Stimulated activated CD8-positive, alpha-beta memory T cell treated with anti-CD3 and anti-CD28 coated beads, Interleukin-12 subunit alpha, Interleukin-12 subunit beta, amount 100 ng/mL, for 24 hours (primary cell): ENCODE results near the gene ZNF70.

Experiments
- DNase-seq: peaks from one replicate; pipeline ENCODE4 v3.0.0-alpha.2; 2020; ENCODE audit errors: extremely low read depth

Gene ZNF70

GRCh38 chr22:23779083-23779482 is 28.2 kb upstream of the ZNF70 start:
- DNase-seq = no peak

- DNase-seq = no peak
These were observed 27.6 kb upstream of the ZNF70 start for GRCh38 chr22:23778577-23778900.

GRCh38 chr22:23777776-23778576 is 27.1 kb upstream of the ZNF70 start:
- no peak for DNase-seq

- no peak for DNase-seq
These were observed 25.0 kb upstream of the ZNF70 start for GRCh38 chr22:23775779-23776375.

- DNase-seq = no peak
These were observed 24.1 kb upstream of the ZNF70 start for GRCh38 chr22:23774922-23775436.

GRCh38 chr22:23774114-23774921 is 23.4 kb upstream of the ZNF70 start:
- DNase-seq = no peak

GRCh38 chr22:23773483-23774113 is 22.7 kb upstream of the ZNF70 start:
- DNase-seq = no peak

GRCh38 chr22:23772649-23773473 is 21.9 kb upstream of the ZNF70 start, which contains the start of gene MMP11:
MMP11 (plus strand) TSS chr22:23772849; CDS start chr22:23772871, 22 bp downstream.
- no peak for DNase-seq

GRCh38 chr22:23772315-23772648 is 21.4 kb upstream of the ZNF70 start:
- no peak for DNase-seq

GRCh38 chr22:23769321-23769965 is 18.5 kb upstream of the ZNF70 start:
- DNase-seq = no peak

GRCh38 chr22:23767673-23768548 is 17.0 kb upstream of the ZNF70 start, which contains the start of gene CHCHD10:
CHCHD10 (minus strand) TSS chr22:23767972; CDS start chr22:23767874, 98 bp downstream.
- peak; percentile 60 for DNase-seq

- no peak for DNase-seq
These were observed 16.4 kb upstream of the ZNF70 start for GRCh38 chr22:23767303-23767672.

- no peak for DNase-seq
These were observed 14.3 kb upstream of the ZNF70 start for GRCh38 chr22:23764899-23765881.

- DNase-seq = no peak
These were observed 13.0 kb upstream of the ZNF70 start for GRCh38 chr22:23763954-23764353.

GRCh38 chr22:23763579-23763945 is 12.7 kb upstream of the ZNF70 start:
- no peak for DNase-seq

- no peak for DNase-seq
These were observed 12.1 kb upstream of the ZNF70 start, which contains the start of gene C22orf15 for GRCh38 chr22:23762842-23763578. C22orf15 (plus strand) TSS chr22:23762990; CDS start chr22:23763307, 317 bp downstream.

- DNase-seq = no peak
These were observed 9.1 kb upstream of the ZNF70 start for GRCh38 chr22:23760056-23760455.

GRCh38 chr22:23759566-23759965 is 8.7 kb upstream of the ZNF70 start:
- DNase-seq = no peak
